ENCODE data around the gene LRRC43. TPM values are rescaled to one million over a fixed set of nuclear protein-coding genes. Genes with fewer than 3 reads are reported as not detected.

The LRRC43 gene
- total RNA-seq, 4 donors from 2014 or later = 2.4 to 3.3 TPM; not detected in 2

GRCh38 chr12:122145505-122146330, 37.2 kb upstream of the LRRC43 start:
- intact Hi-C loops (cut with DNase I; ENCODE audit: low total_unique reads) = no loop called here
- TF ChIP-seq CTCF (IDR thresholded peaks at IDR 0.05) (no peak), POLR2A (IDR thresholded peaks at IDR 0.05) (no peak)
- Histone ChIP-seq H3K27me3 (no peaks in the 10 kb centered on the region), H3K9me3 (no peaks in the 10 kb centered on the region), H3K36me3 (no peaks in the 10 kb centered on the region), H3K4me3 (no peak overlapping the region), H3K4me1 (no peaks in the 10 kb centered on the region), H3K27ac (no peak overlapping the region)
- no peak for DNase-seq

- intact Hi-C loops (cut with DNase I; ENCODE audit: low total_unique reads) = no loop called here
- no peaks in the 10 kb centered on the region for H3K27me3 ChIP-seq
- H3K4me3 ChIP-seq = no peak overlapping the region
- H3K27ac ChIP-seq = no peak overlapping the region
- no peaks in the 10 kb centered on the region for H3K9me3 ChIP-seq
- no peaks in the 10 kb centered on the region for H3K4me1 ChIP-seq
- no peaks in the 10 kb centered on the region for H3K36me3 ChIP-seq
- TF ChIP-seq CTCF (IDR thresholded peaks at IDR 0.05) (no peak), POLR2A (IDR thresholded peaks at IDR 0.05) (no peak)
- no peak for DNase-seq
Observed at GRCh38 chr12:122147514-122148290, 35.2 kb upstream of the LRRC43 start.

GRCh38 chr12:122148657-122149056, 34.3 kb upstream of the LRRC43 start:
- no peak for TF ChIP-seq POLR2A (IDR thresholded peaks at IDR 0.05)
- no peak for TF ChIP-seq CTCF (IDR thresholded peaks at IDR 0.05)
- Histone ChIP-seq H3K4me1 (no peaks in the 10 kb centered on the region), H3K4me3 (no peak overlapping the region), H3K9me3 (no peaks in the 10 kb centered on the region), H3K27me3 (no peaks in the 10 kb centered on the region), H3K36me3 (no peaks in the 10 kb centered on the region), H3K27ac (no peak overlapping the region)
- no peak for DNase-seq
- intact Hi-C loops (cut with DNase I; ENCODE audit: low total_unique reads) = no loop called here

DNA sequence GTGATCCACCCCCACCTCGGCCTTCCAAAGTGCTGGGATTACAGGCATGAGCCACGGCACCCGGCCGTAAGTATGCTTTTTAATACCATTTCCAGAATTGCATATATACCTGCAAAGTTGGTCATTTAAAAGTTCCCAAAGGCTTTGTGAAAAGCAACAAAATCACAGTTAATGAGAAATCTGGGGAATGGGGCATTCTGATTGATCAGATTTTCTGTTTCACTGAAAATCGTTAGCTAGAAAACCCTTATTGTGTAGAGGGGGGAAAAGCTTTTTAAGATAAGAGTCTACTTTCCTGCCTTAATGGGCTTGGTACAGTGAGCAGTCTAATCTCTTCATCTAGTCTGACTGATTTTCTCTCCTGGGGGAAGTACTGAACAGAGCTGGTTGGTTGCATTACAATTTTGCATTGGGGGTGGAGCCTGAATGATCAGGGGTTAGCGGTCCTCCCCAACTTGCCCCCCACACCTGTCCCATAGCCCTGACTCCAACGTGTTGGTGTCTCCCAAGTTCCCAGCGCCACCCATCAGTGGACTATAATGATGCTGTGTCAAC, 32.7 kb upstream of the LRRC43 start:
- Histone ChIP-seq H3K4me1 (no peaks in the 10 kb centered on the region), H3K36me3 (no peaks in the 10 kb centered on the region), H3K4me3 (no peak overlapping the region), H3K27ac (no peak overlapping the region), H3K27me3 (no peaks in the 10 kb centered on the region), H3K9me3 (no peaks in the 10 kb centered on the region)
- TF ChIP-seq CTCF (IDR thresholded peaks at IDR 0.05) (no peak), POLR2A (IDR thresholded peaks at IDR 0.05) (no peak)
- intact Hi-C loops (cut with DNase I; ENCODE audit: low total_unique reads) = no loop called here
- no peak for DNase-seq

DNA sequence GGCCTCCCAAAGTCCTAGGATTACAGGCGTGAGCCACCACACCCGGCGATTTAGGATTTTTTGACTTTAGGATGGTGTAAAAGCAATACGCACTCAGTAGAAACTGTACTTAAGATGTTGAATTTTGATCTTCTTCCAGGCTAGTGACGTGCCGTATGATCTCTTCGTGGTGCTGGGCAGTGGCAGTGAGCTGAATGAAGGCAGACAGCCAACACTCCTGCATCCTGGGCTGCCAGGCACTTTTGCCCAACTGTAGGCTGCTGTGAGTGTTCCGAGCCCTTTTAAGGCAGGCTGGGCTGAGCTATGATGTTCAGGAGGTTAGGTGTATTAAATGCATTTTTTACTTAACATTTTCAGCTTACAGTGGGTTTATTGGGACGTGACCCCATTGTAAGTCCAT, 30.2 kb upstream of the LRRC43 start:
- Histone ChIP-seq H3K4me1 (no peaks in the 10 kb centered on the region), H3K36me3 (no peaks in the 10 kb centered on the region), H3K27me3 (no peaks in the 10 kb centered on the region), H3K4me3 (no peak overlapping the region), H3K27ac (no peak overlapping the region), H3K9me3 (no peaks in the 10 kb centered on the region)
- intact Hi-C loops (cut with DNase I; ENCODE audit: low total_unique reads) = no loop called here
- TF ChIP-seq CTCF (IDR thresholded peaks at IDR 0.05) (no peak), POLR2A (IDR thresholded peaks at IDR 0.05) (no peak)
- DNase-seq = no peak

Measured in uterus (tissue), 4 donors.